ENCODE data around the gene RET.
"Not testable (repeated sequence)": the region's sequence is repeated elsewhere in the genome, so short reads cannot be mapped to it uniquely, and the experiment has no call there.

The RET gene

DNA sequence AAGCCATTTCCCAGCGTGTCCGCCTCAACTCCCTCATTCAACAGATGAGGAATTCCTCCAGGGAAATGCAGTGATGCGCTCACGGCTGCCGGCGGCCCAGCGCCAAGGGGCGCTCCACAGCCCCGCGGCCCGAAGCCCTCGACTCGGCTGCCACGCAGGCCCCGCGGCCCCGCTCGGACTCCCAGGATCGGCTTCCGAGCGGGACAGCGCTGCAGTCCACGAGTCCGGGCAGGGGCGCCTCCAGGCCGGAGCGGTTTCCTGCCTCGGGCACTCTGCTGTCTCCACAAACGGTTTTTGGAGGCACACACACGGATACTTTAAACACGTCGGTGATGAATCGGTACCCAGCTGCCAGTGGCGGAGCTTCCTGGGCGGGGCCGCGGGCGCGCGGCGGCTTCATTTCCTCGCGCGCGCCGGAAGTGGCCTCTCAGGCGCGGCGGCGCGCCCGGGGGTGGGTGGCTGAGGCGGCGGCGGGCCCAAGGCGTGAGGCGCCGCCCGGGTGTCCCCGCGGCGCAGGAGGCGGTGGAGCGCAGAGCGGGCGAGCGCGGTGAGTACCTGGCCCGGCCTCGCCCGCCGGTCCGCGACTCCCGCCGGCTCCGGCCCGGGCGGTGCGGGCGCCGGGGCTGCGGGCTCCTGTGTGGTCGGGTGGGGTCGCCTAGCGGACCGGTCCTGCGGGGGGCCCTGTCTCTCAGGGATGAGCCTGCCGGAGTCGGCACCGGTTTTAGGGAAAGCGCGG lies 61.3 kb downstream of the RET start, which contains the start of gene CSGALNACT2:
Gene CSGALNACT2 (plus strand): TSS at position 425 of the 736 bp plus-strand sequence. CDS start 16,705 bp downstream, outside the sequence.
- Histone ChIP-seq H3K9me3 (replicated peaks in 1 of 11) (no peaks in the 10 kb centered on the region), H3K27me3 (no peaks in the 10 kb centered on the region), H3K36me3 (peaks cover 0 to 3% (median 0%) of the 10 kb centered on the region in 11 experiments; a peak in 2 of 22 replicates), H3K4me1 (peaks cover 54 to 75% (median 66%) of the 10 kb centered on the region in 10 experiments), H3K4me3 (peak within 1 kb of the TSS; percentile 85 to 98 (median 91)), H4K20me1 (peaks cover 6 to 39% (median 17%) of the 10 kb centered on the region in 11 experiments; a peak in 19 of 22 replicates), H3K27ac (peak within 1 kb of the TSS; percentile 94 to 99 (median 97)), H3K4me2 (peak within 1 kb of the TSS; percentile 90 to 98 (median 98)), H3K9ac (peak within 1 kb of the TSS; percentile 95 to 99 (median 98))
- TF ChIP-seq Cebpa-rat (IDR thresholded peaks at IDR 0.05), result no peak

DNA sequence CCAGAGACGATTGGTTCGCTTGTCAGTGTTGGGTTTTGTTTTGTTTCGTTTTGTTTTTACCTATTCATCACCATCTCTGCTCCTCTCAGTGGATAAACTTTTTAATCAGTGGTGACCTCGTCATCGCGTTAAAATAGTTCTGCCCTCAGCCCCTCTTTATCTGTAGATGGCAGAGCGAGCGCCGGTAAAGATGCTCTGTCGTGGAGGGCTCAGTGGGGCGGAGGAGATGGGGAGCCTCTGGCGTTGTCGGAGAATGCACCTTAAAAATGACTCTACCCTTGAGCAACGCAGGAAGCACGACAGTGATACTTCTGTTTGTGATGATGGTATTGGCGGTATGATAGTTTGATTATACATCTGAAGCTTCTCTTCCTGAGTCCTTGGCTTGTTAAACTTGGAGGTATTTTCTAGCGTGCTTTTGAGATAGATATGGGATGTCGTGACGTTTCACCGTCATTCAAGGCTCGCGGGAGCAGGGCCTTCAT lies 61.9 kb downstream of the RET start:
- TF ChIP-seq Cebpa-rat (IDR thresholded peaks at IDR 0.05), result no peak
- peak overlapping the region; percentile 95 to 99 (median 98) for H3K9ac ChIP-seq
- H3K27me3 ChIP-seq, result no peaks in the 10 kb centered on the region
- peaks cover 48 to 75% (median 65%) of the 10 kb centered on the region in 10 experiments for H3K4me1 ChIP-seq
- peak overlapping the region; percentile 94 to 99 (median 97) for H3K27ac ChIP-seq
- peak overlapping the region; percentile 89 to 98 (median 97) for H3K4me2 ChIP-seq
- H3K4me3 ChIP-seq, result peak overlapping the region; percentile 85 to 98 (median 91)
- peaks cover 0 to 9% (median 0%) of the 10 kb centered on the region in 11 experiments; a peak in 4 of 22 replicates for H3K36me3 ChIP-seq
- no peaks in the 10 kb centered on the region for H3K9me3 ChIP-seq (replicated peaks in 1 of 11)
- H4K20me1 ChIP-seq, result peaks cover 12 to 45% (median 23%) of the 10 kb centered on the region in 11 experiments; a peak in 20 of 22 replicates

DNA sequence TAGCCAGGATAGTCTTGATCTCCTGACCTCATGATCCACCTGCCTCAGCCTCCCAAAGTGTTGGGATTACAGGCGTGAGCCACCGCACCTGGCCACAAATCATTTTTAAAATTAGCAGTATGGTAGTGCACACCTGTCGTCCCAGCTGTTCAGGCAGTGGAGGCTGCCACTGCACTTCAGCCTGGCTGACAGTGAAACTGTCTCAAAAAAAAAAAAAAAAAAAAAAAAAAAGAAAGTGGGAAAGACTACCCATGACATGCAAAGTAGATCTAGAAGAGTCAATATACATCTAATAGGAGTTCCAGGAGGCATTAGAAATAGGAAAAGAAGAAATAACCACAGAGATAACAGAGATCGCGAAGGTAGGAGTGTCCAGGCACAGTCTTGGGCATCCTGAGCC lies 64.6 kb downstream of the RET start:
- Histone ChIP-seq H3K27me3 (no peaks in the 10 kb centered on the region), H3K36me3 (peaks cover 4 to 26% (median 11%) of the 10 kb centered on the region in 11 experiments; a peak in 14 of 22 replicates), H3K27ac (peak overlapping the region; percentile 94 to 99 (median 97)), H3K4me2 (peak overlapping the region; percentile 89 to 98 (median 97)), H3K9ac (peak overlapping the region; percentile 23 to 99 (median 96); a peak in 19 of 22 replicates), H4K20me1 (peaks cover 35 to 71% (median 49%) of the 10 kb centered on the region in 11 experiments; a peak in 21 of 22 replicates), H3K4me1 (peaks cover 54 to 71% (median 64%) of the 10 kb centered on the region in 10 experiments), H3K9me3 (replicated peaks in 1 of 11) (peaks cover 0 to 10% (median 5%) of the 10 kb centered on the region in 11 experiments; a peak in 15 of 22 replicates), H3K4me3 (peak overlapping the region in 8 of 10 experiments; percentile 0 to 98 (median 91); a peak in 13 of 20 replicates)
- TF ChIP-seq Cebpa-rat (IDR thresholded peaks at IDR 0.05), result no peak

DNA sequence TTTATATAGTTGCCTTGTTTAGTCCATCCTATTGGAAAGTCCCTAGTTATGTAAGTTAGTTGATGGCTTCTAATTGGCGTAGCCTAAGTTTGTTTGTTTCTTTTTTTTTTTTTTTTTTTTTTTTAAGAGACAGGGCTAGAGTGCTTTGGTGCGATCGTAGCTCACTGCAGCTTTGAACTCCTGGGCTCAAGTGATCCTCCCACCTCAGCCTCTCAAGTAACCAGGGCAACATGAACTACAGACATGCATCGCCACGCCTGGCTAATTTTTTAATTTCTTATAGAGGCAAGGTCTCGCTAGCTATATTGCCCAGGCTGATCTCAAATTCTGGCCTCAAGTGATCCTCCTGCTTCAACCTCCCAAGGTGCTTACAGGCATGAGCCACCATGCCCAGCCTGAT lies 68.4 kb downstream of the RET start:
- Histone ChIP-seq H4K20me1 (peaks cover 47 to 89% (median 81%) of the 10 kb centered on the region in 11 experiments; a peak in 21 of 22 replicates), H3K4me3 (no peak overlapping the region), H3K36me3 (peaks cover 16 to 54% (median 33%) of the 10 kb centered on the region in 11 experiments; a peak in 20 of 22 replicates)

DNA sequence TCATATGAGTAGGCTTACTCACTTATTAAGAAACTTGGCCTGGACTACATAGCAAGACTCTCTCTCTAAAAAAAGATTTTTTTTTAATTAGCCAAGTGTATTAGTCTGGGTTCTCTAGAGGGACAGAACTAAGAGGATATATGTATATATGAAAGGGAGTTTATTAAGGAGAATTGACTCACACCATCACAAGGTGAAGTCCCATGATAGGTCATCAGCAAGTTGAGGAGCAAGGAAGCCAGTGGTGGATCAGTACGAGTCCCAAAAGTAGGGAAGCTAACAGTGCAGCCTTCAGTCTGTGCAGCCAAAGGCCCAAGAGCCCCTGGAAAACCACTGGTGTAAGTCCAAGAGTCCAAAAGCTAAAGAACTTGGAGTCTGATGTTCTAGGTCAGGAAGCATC lies 69.1 kb downstream of the RET start:
- Histone ChIP-seq H3K4me2 (peak overlapping the region in 6 of 11 experiments; percentile 4 to 98 (median 31); a peak in 5 of 22 replicates), H3K9me3 (replicated peaks in 1 of 11) (peaks cover 19 to 54% (median 48%) of the 10 kb centered on the region in 11 experiments), H3K4me1 (peaks cover 26 to 83% (median 46%) of the 10 kb centered on the region in 10 experiments), H4K20me1 (peaks cover 53 to 95% (median 87%) of the 10 kb centered on the region in 11 experiments; a peak in 21 of 22 replicates), H3K36me3 (peaks cover 16 to 58% (median 33%) of the 10 kb centered on the region in 11 experiments; a peak in 20 of 22 replicates), H3K27ac (peak overlapping the region in 2 of 11 experiments; percentile 2 to 23; a peak in 1 of 22 replicates)
- H3K9ac ChIP-seq, H3K4me3 ChIP-seq, H3K27me3 ChIP-seq: not testable (repeated sequence)

More for the DNA sequence above, 68.4 kb downstream of the RET start:
- TF ChIP-seq Cebpa-rat (IDR thresholded peaks at IDR 0.05), result no peak
- Histone ChIP-seq H3K27ac (peak overlapping the region in 2 of 11 experiments; percentile 2 to 23; a peak in 1 of 22 replicates), H3K27me3 (no peaks in the 10 kb centered on the region), H3K9ac (no peak overlapping the region), H3K9me3 (replicated peaks in 1 of 11) (peaks cover 19 to 48% (median 43%) of the 10 kb centered on the region in 11 experiments), H3K4me2 (peak overlapping the region; percentile 20 to 98 (median 40); a peak in 20 of 22 replicates), H3K4me1 (peaks cover 32 to 78% (median 49%) of the 10 kb centered on the region in 10 experiments)

DNA sequence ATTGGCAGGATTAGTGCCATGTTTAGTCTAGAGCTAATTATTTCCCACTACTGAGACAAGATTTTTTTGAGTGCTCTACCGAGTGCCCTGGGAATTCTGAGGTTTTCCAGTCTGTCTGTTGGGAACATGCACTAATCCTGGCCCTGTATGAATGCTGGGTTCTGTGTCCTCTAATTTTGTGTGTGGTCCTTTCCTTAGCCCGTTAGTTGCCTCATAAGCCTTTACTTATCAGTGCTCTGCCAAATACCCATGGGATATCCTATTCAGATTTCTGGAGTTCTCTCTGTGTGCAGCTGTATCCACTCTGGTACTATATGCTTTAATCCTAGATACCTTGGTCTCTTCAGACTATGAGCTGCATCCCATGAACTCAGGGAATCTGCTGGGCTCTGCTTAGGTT lies 74.5 kb downstream of the RET start:
- H3K27me3 ChIP-seq, result no peaks in the 10 kb centered on the region
- peak overlapping the region in 4 of 11 experiments; percentile 15 to 78 (median 56); a peak in 6 of 22 replicates for H3K4me2 ChIP-seq
- peaks cover 12 to 80% (median 38%) of the 10 kb centered on the region in 11 experiments; a peak in 20 of 22 replicates for H3K36me3 ChIP-seq
- no peak overlapping the region for H3K9ac ChIP-seq
- peaks cover 19 to 63% (median 59%) of the 10 kb centered on the region in 11 experiments for H3K9me3 ChIP-seq (replicated peaks in 1 of 11)
- peaks cover 59 to 100% (median 91%) of the 10 kb centered on the region in 11 experiments for H4K20me1 ChIP-seq
- H3K4me3 ChIP-seq, result no peak overlapping the region
- TF ChIP-seq Cebpa-rat (IDR thresholded peaks at IDR 0.05), result no peak
- peaks cover 0 to 83% (median 5%) of the 10 kb centered on the region in 10 experiments; a peak in 13 of 20 replicates for H3K4me1 ChIP-seq
- peak overlapping the region in 2 of 11 experiments; percentile 10 to 25; a peak in 3 of 22 replicates for H3K27ac ChIP-seq

DNA sequence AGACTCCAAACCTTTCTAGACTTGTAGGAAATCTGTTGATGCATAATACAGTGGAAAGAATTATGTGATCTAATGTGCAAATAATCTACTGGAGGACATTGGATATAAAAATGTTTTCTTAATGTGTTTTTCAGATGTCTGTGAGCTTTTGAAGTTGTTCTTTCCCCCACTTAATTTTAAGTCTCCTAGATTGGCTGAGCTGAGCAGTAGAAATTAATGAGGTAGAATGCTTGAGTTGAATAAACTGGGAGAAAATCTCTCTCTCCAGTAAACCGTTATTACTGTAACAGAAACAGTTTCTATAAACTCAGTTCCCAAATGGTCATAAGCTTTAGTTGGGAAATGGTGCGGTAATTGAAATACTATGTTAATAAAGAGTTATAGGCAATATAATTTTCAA lies 77.0 kb downstream of the RET start:
- H3K9me3 ChIP-seq (replicated peaks in 1 of 11), result peaks cover 10 to 41% (median 35%) of the 10 kb centered on the region in 11 experiments
- H3K36me3 ChIP-seq, result peaks cover 8 to 76% (median 43%) of the 10 kb centered on the region in 11 experiments; a peak in 20 of 22 replicates
- H3K27me3 ChIP-seq, result no peaks in the 10 kb centered on the region
- no peak for TF ChIP-seq Cebpa-rat (IDR thresholded peaks at IDR 0.05)
- H3K4me3 ChIP-seq, result no peak overlapping the region
- no peak overlapping the region for H3K27ac ChIP-seq
- H3K4me1 ChIP-seq, result peaks cover 0 to 89% (median 13%) of the 10 kb centered on the region in 10 experiments; a peak in 16 of 20 replicates
- H4K20me1 ChIP-seq, result peaks cover 64 to 100% (median 93%) of the 10 kb centered on the region in 11 experiments
- peak overlapping the region in 2 of 11 experiments; percentile 47 to 73; a peak in 4 of 22 replicates for H3K4me2 ChIP-seq
- H3K9ac ChIP-seq, result no peak overlapping the region

DNA sequence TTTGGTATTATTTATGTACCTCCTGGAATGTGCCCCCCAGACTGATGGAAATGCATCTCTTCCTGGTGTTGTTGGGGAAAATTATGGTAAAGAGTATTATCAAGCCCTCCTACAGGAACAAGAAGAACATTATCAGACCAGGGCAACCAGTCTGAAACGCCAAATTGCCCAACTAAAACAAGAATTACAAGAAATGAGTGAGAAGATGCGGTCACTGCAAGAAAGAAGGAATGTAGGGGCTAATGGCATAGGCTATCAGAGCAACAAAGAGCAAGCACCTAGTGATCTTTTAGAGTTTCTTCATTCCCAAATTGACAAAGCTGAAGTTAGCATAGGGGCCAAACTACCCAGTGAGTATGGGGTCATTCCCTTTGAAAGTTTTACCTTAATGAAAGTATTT lies 78.4 kb downstream of the RET start:
- peaks cover 4 to 67% (median 43%) of the 10 kb centered on the region in 11 experiments; a peak in 19 of 22 replicates for H3K36me3 ChIP-seq
- no peak overlapping the region for H3K9ac ChIP-seq
- H3K4me3 ChIP-seq, result no peak overlapping the region
- no peak overlapping the region for H3K27ac ChIP-seq
- peaks cover 54 to 100% (median 88%) of the 10 kb centered on the region in 11 experiments for H4K20me1 ChIP-seq
- peaks cover 0 to 27% (median 22%) of the 10 kb centered on the region in 11 experiments; a peak in 18 of 22 replicates for H3K9me3 ChIP-seq (replicated peaks in 1 of 11)
- no peak for TF ChIP-seq Cebpa-rat (IDR thresholded peaks at IDR 0.05)
- H3K4me2 ChIP-seq, result peak overlapping the region in 2 of 11 experiments; percentile 73 to 83; a peak in 4 of 22 replicates
- H3K27me3 ChIP-seq, result no peaks in the 10 kb centered on the region
- peaks cover 0 to 97% (median 21%) of the 10 kb centered on the region in 10 experiments; a peak in 17 of 20 replicates for H3K4me1 ChIP-seq

Measured in BLaER1 treated with 17β-estradiol and CSF1 and Interleukin-3, amounts not matched to agents 10 nM and 100 nM (cell line).